SU-DHL-6 (cell line): ENCODE data around the gene RRP1B.
A peak's percentile ranks its signal among the peaks of the same experiment; 100 is the strongest.

Source experiments
- H2AFZ ChIP-seq: fragments of 200-600 bp; sonication (generic); 2 replicates; pipeline ENCODE4 v1.6.1; 2014; ENCODE audit warnings: low read depth, mild to moderate bottlenecking, moderate library complexity, mixed read lengths, antibody characterized with exemption, low read length; ENCODE audit not compliant: severe bottlenecking
- H3F3A ChIP-seq: fragments of 200-600 bp; shearing (Covaris generic); 2 replicates; pipeline ENCODE4 v1.6.0; 2016; ENCODE audit warnings: antibody characterized with exemption, mild to moderate bottlenecking; ENCODE audit not compliant: insufficient read depth
- H3K27ac ChIP-seq: fragments of 200-600 bp; sonication (generic); 2 replicates; pipeline ENCODE4 v1.5.1; 2016; ENCODE audit warnings: low read depth, mild to moderate bottlenecking, low read length, moderate library complexity, mixed read lengths
- H3K27me3 ChIP-seq: fragments of 200-600 bp; sonication (generic), shearing (Covaris generic); 2 replicates; pipeline ENCODE4 v1.6.0; 2014; ENCODE audit warnings: mild to moderate bottlenecking, low read length
- H3K36me3 ChIP-seq: fragments of 200-600 bp; sonication (generic); 2 replicates; pipeline ENCODE4 v1.6.1; 2014; ENCODE audit warnings: mild to moderate bottlenecking, low read length, mixed read lengths
- H3K4me2 ChIP-seq: fragments of 300-600, 200-600 bp; shearing (Covaris generic), sonication (generic); 2 replicates; pipeline ENCODE4 v1.6.0; 2014; ENCODE audit warnings: low read length, low read depth, mild to moderate bottlenecking; ENCODE audit not compliant: poor library complexity, severe bottlenecking
- H3K4me3 ChIP-seq: fragments of 200-600 bp; sonication (generic); 2 replicates; pipeline ENCODE4 v1.5.1; 2014; ENCODE audit warnings: antibody characterized with exemption, low read length, mild to moderate bottlenecking, mixed read lengths; ENCODE audit not compliant: insufficient read depth, poor library complexity, severe bottlenecking
- H3K79me2 ChIP-seq: fragments of 200-600 bp; sonication (generic); 2 replicates; pipeline ENCODE4 v1.6.1; 2014; ENCODE audit warnings: mild to moderate bottlenecking, low read length, moderate library complexity; ENCODE audit not compliant: insufficient read depth
- H3K9ac ChIP-seq: fragments of 200-600 bp; sonication (generic); 2 replicates; pipeline ENCODE4 v1.7.0; 2014; ENCODE audit warnings: mild to moderate bottlenecking, low read length
- H3K9me2 ChIP-seq: fragments of 200-600 bp; sonication (generic); replicated peaks from 2 replicates; pipeline ENCODE4 v1.6.1; 2014; ENCODE audit warnings: low read length; ENCODE audit not compliant: insufficient read depth
- H3K9me3 ChIP-seq: fragments of 200-600 bp; sonication (generic); 2 replicates; pipeline ENCODE4 v1.6.1; 2014; ENCODE audit warnings: low read length, mixed read lengths; ENCODE audit not compliant: insufficient read depth
- H4K20me1 ChIP-seq: fragments of 200-600 bp; sonication (generic); 2 replicates; pipeline ENCODE4 v1.6.1; 2014; ENCODE audit warnings: low read depth, mild to moderate bottlenecking, antibody characterized with exemption, low read length, moderate library complexity, mixed read lengths
- CTCF ChIP-seq: fragments of 200-600 bp; sonication (generic); IDR thresholded peaks from one replicate; pipeline ENCODE4 v1.5.1; 2017; ENCODE audit warnings: antibody characterized with exemption, mild to moderate bottlenecking, low read length, moderate library complexity; ENCODE audit not compliant: insufficient read depth, poor library complexity, severe bottlenecking
- EZH2phosphoT487 ChIP-seq: fragments of 200-600 bp; sonication (generic), shearing (Covaris generic); conservative IDR thresholded peaks from 2 replicates; pipeline ENCODE4 v1.6.1; 2018; ENCODE audit warnings: mild to moderate bottlenecking, antibody characterized with exemption, low read length, moderate library complexity, mixed read lengths

RRP1B gene

GRCh38 chr21:43645136-43645891 lies 14.0 kb upstream of the RRP1B start:
- no peak overlapping the region for H3K4me2 ChIP-seq
- TF ChIP-seq EZH2phosphoT487 = no peak
- no peak for TF ChIP-seq CTCF
- no peaks in the 10 kb centered on the region for H3K36me3 ChIP-seq
- H2AFZ ChIP-seq = no peak overlapping the region
- no peak overlapping the region for H3K4me3 ChIP-seq
- H3F3A ChIP-seq = no peaks in the 10 kb centered on the region
- H3K79me2 ChIP-seq = no peaks in the 10 kb centered on the region
- H3K9me2 ChIP-seq = no peaks in the 10 kb centered on the region
- H4K20me1 ChIP-seq = no peaks in the 10 kb centered on the region
- H3K27ac ChIP-seq = no peak overlapping the region
- no peak overlapping the region for H3K9ac ChIP-seq
- H3K27me3 ChIP-seq = no peaks in the 10 kb centered on the region
- no peaks in the 10 kb centered on the region for H3K9me3 ChIP-seq

- H3K79me2 ChIP-seq = no peaks in the 10 kb centered on the region
- no peaks in the 10 kb centered on the region for H3K27me3 ChIP-seq
- H3K9me3 ChIP-seq = no peaks in the 10 kb centered on the region
- no peaks in the 10 kb centered on the region for H3K36me3 ChIP-seq
- H3F3A ChIP-seq = no peaks in the 10 kb centered on the region
- no peak overlapping the region for H3K27ac ChIP-seq
- no peak overlapping the region for H3K9ac ChIP-seq
- no peak overlapping the region for H3K4me2 ChIP-seq
- H2AFZ ChIP-seq = no peak overlapping the region
- no peak overlapping the region for H3K4me3 ChIP-seq
- H4K20me1 ChIP-seq = no peaks in the 10 kb centered on the region
- H3K9me2 ChIP-seq = no peaks in the 10 kb centered on the region
- no peak for TF ChIP-seq EZH2phosphoT487
- TF ChIP-seq CTCF = no peak
Measured at GRCh38 chr21:43645976-43646375, 13.4 kb upstream of the RRP1B start.

GRCh38 chr21:43646550-43647260 lies 12.7 kb upstream of the RRP1B start:
- Histone ChIP-seq H3K9ac (no peak overlapping the region), H3K4me2 (no peak overlapping the region), H2AFZ (no peak overlapping the region), H3K9me3 (no peaks in the 10 kb centered on the region), H3K79me2 (no peaks in the 10 kb centered on the region), H3K36me3 (no peaks in the 10 kb centered on the region), H3K9me2 (no peaks in the 10 kb centered on the region), H3K4me3 (no peak overlapping the region), H3K27me3 (no peaks in the 10 kb centered on the region), H4K20me1 (no peaks in the 10 kb centered on the region), H3K27ac (no peak overlapping the region), H3F3A (no peaks in the 10 kb centered on the region)
- TF ChIP-seq EZH2phosphoT487 = no peak
- peak; percentile 91 for TF ChIP-seq CTCF
